Smooth muscle cell (in vitro differentiated cells): Measurements from ENCODE around the gene SERPINC1. TPM values are rescaled to one million over a fixed set of nuclear protein-coding genes. Genes with fewer than 3 reads are reported as not detected.

Experiments
- DNase-seq: peaks from one replicate; lab custom pipeline; 2025; ENCODE audit not compliant: unreplicated experiment; lab: John Stamatoyannopoulos, UW
- H2AFZ ChIP-seq: fragments of 200-600 bp; sonication (generic); 2 replicates; pipeline ENCODE4 v1.6.0; 2016; ENCODE audit warnings: antibody characterized with exemption, low read depth, mild to moderate bottlenecking
- H3F3A ChIP-seq: fragments of 200-600 bp; sonication (generic); 2 replicates; pipeline ENCODE4 v1.6.0; 2017; ENCODE audit warnings: antibody characterized with exemption, low read depth
- H3K27ac ChIP-seq: fragments of 200-600 bp; sonication (generic); 2 replicates; pipeline ENCODE4 v1.5.1; 2016; ENCODE audit warnings: low read depth, mild to moderate bottlenecking
- H3K27me3 ChIP-seq: fragments of 200-600 bp; sonication (generic); 2 replicates; pipeline ENCODE4 v1.6.1; 2016; ENCODE audit warnings: low read depth, mild to moderate bottlenecking
- H3K36me3 ChIP-seq: fragments of 200-600 bp; sonication (generic); 2 replicates; pipeline ENCODE4 v1.5.1; 2016; ENCODE audit warnings: low read depth
- H3K4me1 ChIP-seq: fragments of 200-600 bp; sonication (generic); 2 replicates; pipeline ENCODE4 v1.5.1; 2016; ENCODE audit warnings: low read depth
- H3K4me2 ChIP-seq: fragments of 200-600 bp; sonication (generic); 2 replicates; pipeline ENCODE4 v1.6.0; 2016; ENCODE audit warnings: mild to moderate bottlenecking
- H3K4me3 ChIP-seq: fragments of 200-600 bp; sonication (generic); 2 replicates; pipeline ENCODE4 v1.5.1; 2016; ENCODE audit warnings: mild to moderate bottlenecking
- H3K79me2 ChIP-seq: fragments of 200-600 bp; sonication (generic); 2 replicates; pipeline ENCODE4 v1.6.0; 2016; ENCODE audit warnings: low read depth, mild to moderate bottlenecking
- H3K9ac ChIP-seq: fragments of 200-600 bp; sonication (generic); 2 replicates; pipeline ENCODE4 v1.6.0; 2016; ENCODE audit warnings: low read depth
- H3K9me3 ChIP-seq: fragments of 200-600 bp; sonication (generic); replicated peaks from 2 replicates; pipeline ENCODE4 v1.5.1; 2016; ENCODE audit warnings: low read depth
- H4K20me1 ChIP-seq: fragments of 200-600 bp; sonication (generic); 2 replicates; pipeline ENCODE4 v1.6.0; 2016; ENCODE audit warnings: low read depth
- WGBS: methylation state at CpG from one replicate; pipeline ENCODE4 v1.1.7; 2016; ENCODE audit warnings: low lambda C conversion rate; 5-methylcytosine and 5-hydroxymethylcytosine counted together
- polyA plus RNA-seq: library from polyadenylated mRNA; unstranded; fragments of >200 nt; fragmentation: Nextera tagmentation; extraction: Ambion mirVana; gene quantifications from 2 replicates; pipeline ENCODE4 v1.2.1, GENCODE V29; 2016
- total RNA-seq: library from RNA; depleted of rRNA; stranded (reverse); fragments of >200 nt; gene quantifications from 2 replicates; pipeline ENCODE4 v1.2.3, GENCODE V29; 2014
- TF ChIP-seq, protein P1 (sequence below): fragments of 200-600 bp; sonication (generic); IDR thresholded peaks from 2 replicates; pipeline ENCODE4 v1.5.1; 2017; ENCODE audit warnings: borderline replicate concordance, mild to moderate bottlenecking, antibody characterized with exemption; ENCODE audit not compliant: insufficient read depth, poor library complexity, severe bottlenecking

SERPINC1 gene
- total and polyA plus RNA-seq, 2 experiments from 2014 or later, result 0.49 to 0.56 TPM

DNA sequence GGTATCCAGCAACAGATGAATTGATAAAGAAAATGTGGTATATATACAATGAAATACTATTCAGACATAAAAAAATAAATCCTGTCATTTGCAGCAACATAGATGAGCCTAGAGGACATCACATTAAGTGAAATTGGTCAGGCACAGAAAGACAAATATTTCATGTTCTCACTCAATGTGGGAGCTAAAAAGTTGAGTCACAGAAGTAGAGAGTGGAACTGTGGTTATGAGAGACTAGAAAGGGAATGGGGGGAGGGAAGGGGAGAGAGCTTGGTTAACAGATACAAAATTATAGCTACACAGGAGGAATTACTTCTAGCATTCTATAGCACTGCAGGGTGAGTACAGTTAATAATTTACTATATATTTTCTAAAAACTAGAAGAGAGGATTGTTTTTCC, 37.1 kb upstream of the SERPINC1 start:
- no peaks in the 10 kb centered on the region for H3F3A ChIP-seq
- H3K9ac ChIP-seq, result no peak overlapping the region
- H4K20me1 ChIP-seq, result peaks cover 20% of the 10 kb centered on the region
- no peak overlapping the region for H3K4me2 ChIP-seq
- H3K36me3 ChIP-seq, result peaks cover 19% of the 10 kb centered on the region
- TF ChIP-seq, protein P1, sequence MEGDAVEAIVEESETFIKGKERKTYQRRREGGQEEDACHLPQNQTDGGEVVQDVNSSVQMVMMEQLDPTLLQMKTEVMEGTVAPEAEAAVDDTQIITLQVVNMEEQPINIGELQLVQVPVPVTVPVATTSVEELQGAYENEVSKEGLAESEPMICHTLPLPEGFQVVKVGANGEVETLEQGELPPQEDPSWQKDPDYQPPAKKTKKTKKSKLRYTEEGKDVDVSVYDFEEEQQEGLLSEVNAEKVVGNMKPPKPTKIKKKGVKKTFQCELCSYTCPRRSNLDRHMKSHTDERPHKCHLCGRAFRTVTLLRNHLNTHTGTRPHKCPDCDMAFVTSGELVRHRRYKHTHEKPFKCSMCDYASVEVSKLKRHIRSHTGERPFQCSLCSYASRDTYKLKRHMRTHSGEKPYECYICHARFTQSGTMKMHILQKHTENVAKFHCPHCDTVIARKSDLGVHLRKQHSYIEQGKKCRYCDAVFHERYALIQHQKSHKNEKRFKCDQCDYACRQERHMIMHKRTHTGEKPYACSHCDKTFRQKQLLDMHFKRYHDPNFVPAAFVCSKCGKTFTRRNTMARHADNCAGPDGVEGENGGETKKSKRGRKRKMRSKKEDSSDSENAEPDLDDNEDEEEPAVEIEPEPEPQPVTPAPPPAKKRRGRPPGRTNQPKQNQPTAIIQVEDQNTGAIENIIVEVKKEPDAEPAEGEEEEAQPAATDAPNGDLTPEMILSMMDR, result no peak
- no peak overlapping the region for H3K4me3 ChIP-seq
- no peaks in the 10 kb centered on the region for H3K27me3 ChIP-seq
- no peak overlapping the region for H2AFZ ChIP-seq
- no peaks in the 10 kb centered on the region for H3K79me2 ChIP-seq
- H3K9me3 ChIP-seq, result no peaks in the 10 kb centered on the region
- no peak for DNase-seq
- H3K4me1 ChIP-seq, result no peaks in the 10 kb centered on the region
- H3K27ac ChIP-seq, result no peak overlapping the region

DNA sequence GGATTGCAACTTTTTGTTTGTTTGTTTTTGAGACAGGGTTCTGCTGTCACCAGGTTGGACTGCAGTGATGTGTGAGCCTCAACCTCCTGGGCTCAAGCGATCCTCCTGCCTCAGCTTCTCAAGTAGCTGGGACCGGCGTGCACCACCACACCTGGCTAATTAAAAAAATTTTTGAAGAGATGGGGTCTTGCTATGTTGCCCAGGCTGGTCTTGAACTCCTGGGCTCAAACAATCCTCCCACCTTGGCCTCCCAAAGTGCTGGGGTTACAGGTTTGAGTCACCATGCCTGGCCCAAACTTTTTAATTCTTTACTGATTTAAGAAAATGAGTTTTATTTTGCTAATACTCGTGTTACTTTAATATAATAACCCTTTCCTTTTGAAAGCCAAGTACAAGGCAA, 31.5 kb upstream of the SERPINC1 start:
- no peak overlapping the region for H3K9ac ChIP-seq
- no peak overlapping the region for H3K27ac ChIP-seq
- no peaks in the 10 kb centered on the region for H3K79me2 ChIP-seq
- H3K36me3 ChIP-seq, result peaks cover 36% of the 10 kb centered on the region
- no peaks in the 10 kb centered on the region for H3K4me1 ChIP-seq
- DNase-seq, result no peak
- TF ChIP-seq, protein P1, result no peak
- H2AFZ ChIP-seq, result no peak overlapping the region
- H3K9me3 ChIP-seq, result no peaks in the 10 kb centered on the region
- H3F3A ChIP-seq, result no peaks in the 10 kb centered on the region
- H3K27me3 ChIP-seq, result no peaks in the 10 kb centered on the region
- H3K4me2 ChIP-seq, result no peak overlapping the region
- H4K20me1 ChIP-seq, result no peaks in the 10 kb centered on the region
- H3K4me3 ChIP-seq, result no peak overlapping the region
- 98% methylated on average over 4 of the region's 4 CpGs for WGBS

- peak overlapping the region; percentile 13 for H3K27ac ChIP-seq
- H3F3A ChIP-seq, result no peaks in the 10 kb centered on the region
- H3K9me3 ChIP-seq, result no peaks in the 10 kb centered on the region
- H3K27me3 ChIP-seq, result no peaks in the 10 kb centered on the region
- no peak for DNase-seq
- peaks cover 41% of the 10 kb centered on the region for H3K36me3 ChIP-seq
- WGBS, result 93% methylated on average over 4 of the region's 4 CpGs
- no peak overlapping the region for H3K9ac ChIP-seq
- no peak overlapping the region for H3K4me3 ChIP-seq
- H3K4me2 ChIP-seq, result no peak overlapping the region
- H3K79me2 ChIP-seq, result no peaks in the 10 kb centered on the region
- no peaks in the 10 kb centered on the region for H4K20me1 ChIP-seq
- no peak overlapping the region for H2AFZ ChIP-seq
- TF ChIP-seq, protein P1, result no peak
- no peaks in the 10 kb centered on the region for H3K4me1 ChIP-seq
Measured at GRCh38 chr1:173946380-173946921, 29.3 kb upstream of the SERPINC1 start.

DNA sequence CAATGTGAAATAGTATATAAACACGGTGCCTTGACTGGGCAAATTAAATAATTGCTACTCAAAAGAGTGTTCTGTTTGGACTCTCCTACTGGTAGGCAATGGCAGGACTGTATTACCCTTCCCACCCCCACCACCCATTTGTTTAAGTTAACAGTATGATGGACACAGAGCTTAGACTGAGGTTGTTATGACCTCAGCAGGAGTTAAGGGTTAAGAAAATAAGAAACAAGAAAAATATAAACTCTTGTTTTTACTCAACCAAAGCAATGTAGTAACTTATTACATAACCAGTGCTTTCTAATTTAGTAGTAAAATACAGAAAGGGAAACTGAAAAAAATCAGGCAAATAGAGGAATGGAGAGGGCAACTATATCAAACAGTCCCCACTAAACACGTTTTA, 19.9 kb upstream of the SERPINC1 start:
- Histone ChIP-seq H3K4me1 (no peaks in the 10 kb centered on the region), H3K79me2 (no peaks in the 10 kb centered on the region), H3K4me3 (no peak overlapping the region), H3K27ac (no peak overlapping the region), H3K9ac (no peak overlapping the region), H3K4me2 (no peak overlapping the region), H3K36me3 (peaks cover 41% of the 10 kb centered on the region), H3F3A (no peaks in the 10 kb centered on the region), H3K9me3 (no peaks in the 10 kb centered on the region), H3K27me3 (no peaks in the 10 kb centered on the region), H2AFZ (no peak overlapping the region), H4K20me1 (no peaks in the 10 kb centered on the region)
- DNase-seq, result no peak
- WGBS, result 97% methylated on average over 2 of the region's 2 CpGs
- TF ChIP-seq, protein P1, result no peak
